Activated naive CD8-positive, alpha-beta T cell treated with anti-CD3 and anti-CD28 coated beads, Interleukin-2, amount 10 ng/mL, durations not matched to agents 7 days and 5 days (primary cell): ENCODE data around the gene WBP2NL. TPM values are rescaled to one million over a fixed set of nuclear protein-coding genes. Genes with fewer than 3 reads are reported as not detected.
A peak's percentile ranks its signal among the peaks of the same experiment; 100 is the strongest.

Experiments
- ATAC-seq: fragments of 150-1000 bp; cut with Tn5 transposase; one replicate; pipeline ENCODE4 v1.10.0; 2021; ENCODE audit warnings: low read depth, moderate library complexity
- POLR2A ChIA-PET: fragments of 350-600 bp; sonication (Branson Sonifier 250); formaldehyde crosslinking; loops from one replicate; lab custom pipeline; 2021; ENCODE audit warnings: antibody characterized with exemption; lab: Charles Lee
- DNase-seq: peaks from one replicate; pipeline ENCODE4 v3.0.0; 2021
- H3K27ac Mint-ChIP-seq: one replicate; pipeline ENCODE4 v1.8.0; 2022; ENCODE audit warnings: mild to moderate bottlenecking, mixed read lengths
- H3K27me3 Mint-ChIP-seq: one replicate; pipeline ENCODE4 v1.8.0; 2022; ENCODE audit warnings: mild to moderate bottlenecking, moderate library complexity, mixed read lengths
- H3K36me3 Mint-ChIP-seq: one replicate; pipeline ENCODE4 v1.8.0; 2021; ENCODE audit warnings: mild to moderate bottlenecking, mixed read lengths
- H3K4me1 Mint-ChIP-seq: one replicate; pipeline ENCODE4 v1.8.0; 2021; ENCODE audit warnings: mixed read lengths
- H3K4me3 Mint-ChIP-seq: one replicate; pipeline ENCODE4 v1.8.0; 2022; ENCODE audit warnings: mild to moderate bottlenecking, moderate library complexity, mixed read lengths
- H3K9me3 Mint-ChIP-seq: one replicate; pipeline ENCODE4 v1.8.0; 2021; ENCODE audit warnings: mixed read lengths
- total RNA-seq, 2 experiments: library from RNA; stranded (reverse); gene quantifications; one replicate each; pipeline ENCODE4 v1.2.3, GENCODE V29; 2021

Gene WBP2NL
- total RNA-seq, 2 experiments from 2014 or later, result 2.4 to 2.6 TPM

GRCh38 chr22:41969110-41969646, 29.4 kb upstream of the WBP2NL start, which contains the start of gene SEPTIN3:
Gene SEPTIN3 (plus strand): TSS chr22:41969443. CDS start chr22:41971493, 2,050 bp downstream.
- no peaks in the 10 kb centered on the region for H3K36me3 Mint-ChIP-seq
- no peak within 1 kb of the TSS for H3K27ac Mint-ChIP-seq
- no peak within 1 kb of the TSS for H3K4me3 Mint-ChIP-seq
- POLR2A ChIA-PET, result no interaction called here
- H3K9me3 Mint-ChIP-seq, result no peaks in the 10 kb centered on the region
- ATAC-seq (no peak), DNase-seq (no peak)
- H3K4me1 Mint-ChIP-seq, result no peaks in the 10 kb centered on the region
- peaks cover 6% of the 10 kb centered on the region for H3K27me3 Mint-ChIP-seq

GRCh38 chr22:41970601-41971000, 28.0 kb upstream of the WBP2NL start:
- Mint-ChIP-seq H3K27ac (no peak overlapping the region), H3K9me3 (no peaks in the 10 kb centered on the region), H3K4me1 (no peaks in the 10 kb centered on the region), H3K4me3 (no peak overlapping the region), H3K36me3 (no peaks in the 10 kb centered on the region), H3K27me3 (peaks cover 18% of the 10 kb centered on the region)
- ATAC-seq, result no peak
- POLR2A ChIA-PET, result no interaction called here
- DNase-seq, result no peak

- no peak overlapping the region for H3K27ac Mint-ChIP-seq
- POLR2A ChIA-PET, result no interaction called here
Observed at GRCh38 chr22:41971431-41971830, 27.2 kb upstream of the WBP2NL start.

GRCh38 chr22:41974691-41975290, 23.8 kb upstream of the WBP2NL start:
- H3K36me3 Mint-ChIP-seq, result no peaks in the 10 kb centered on the region
- no peak overlapping the region for H3K27ac Mint-ChIP-seq
- ATAC-seq (no peak), DNase-seq (no peak)
- peaks cover 4% of the 10 kb centered on the region for H3K4me1 Mint-ChIP-seq
- no peaks in the 10 kb centered on the region for H3K9me3 Mint-ChIP-seq
- H3K27me3 Mint-ChIP-seq, result peaks cover 49% of the 10 kb centered on the region
- no peak overlapping the region for H3K4me3 Mint-ChIP-seq
- POLR2A ChIA-PET, result no interaction called here

More at GRCh38 chr22:41971431-41971830, 27.2 kb upstream of the WBP2NL start:
- no peaks in the 10 kb centered on the region for H3K36me3 Mint-ChIP-seq
- peaks cover 4% of the 10 kb centered on the region for H3K4me1 Mint-ChIP-seq
- H3K4me3 Mint-ChIP-seq, result no peak overlapping the region
- ATAC-seq (no peak), DNase-seq (no peak)
- peaks cover 25% of the 10 kb centered on the region for H3K27me3 Mint-ChIP-seq
- H3K9me3 Mint-ChIP-seq, result no peaks in the 10 kb centered on the region

GRCh38 chr22:41975299-41976069, 23.1 kb upstream of the WBP2NL start:
- Mint-ChIP-seq H3K9me3 (no peaks in the 10 kb centered on the region), H3K4me1 (peaks cover 4% of the 10 kb centered on the region), H3K4me3 (peak overlapping the region; percentile 33), H3K36me3 (no peaks in the 10 kb centered on the region), H3K27ac (no peak overlapping the region), H3K27me3 (peaks cover 49% of the 10 kb centered on the region)
- POLR2A ChIA-PET, result no interaction called here
- ATAC-seq, result no peak
- no peak for DNase-seq

- Mint-ChIP-seq H3K27ac (peak overlapping the region; percentile 26), H3K4me3 (peak overlapping the region; percentile 33), H3K36me3 (no peaks in the 10 kb centered on the region), H3K27me3 (peaks cover 49% of the 10 kb centered on the region), H3K4me1 (peaks cover 4% of the 10 kb centered on the region), H3K9me3 (no peaks in the 10 kb centered on the region)
- DNase-seq, result peak; percentile 67
- POLR2A ChIA-PET, result no interaction called here
- peak; percentile 58 for ATAC-seq
Observed at GRCh38 chr22:41976070-41976901, 22.3 kb upstream of the WBP2NL start.

- no peaks in the 10 kb centered on the region for H3K9me3 Mint-ChIP-seq
- no peaks in the 10 kb centered on the region for H3K36me3 Mint-ChIP-seq
- H3K27ac Mint-ChIP-seq, result no peak overlapping the region
- peaks cover 4% of the 10 kb centered on the region for H3K4me1 Mint-ChIP-seq
- ATAC-seq (no peak), DNase-seq (no peak)
- POLR2A ChIA-PET, result no interaction called here
- H3K27me3 Mint-ChIP-seq, result peaks cover 49% of the 10 kb centered on the region
- H3K4me3 Mint-ChIP-seq, result peak overlapping the region; percentile 22
Observed at GRCh38 chr22:41976961-41977566, 21.5 kb upstream of the WBP2NL start.

GRCh38 chr22:41978732-41979131, 19.9 kb upstream of the WBP2NL start:
- H3K27me3 Mint-ChIP-seq, result peaks cover 47% of the 10 kb centered on the region
- H3K4me3 Mint-ChIP-seq, result no peak overlapping the region
- ATAC-seq (no peak), DNase-seq (no peak)
- H3K9me3 Mint-ChIP-seq, result no peaks in the 10 kb centered on the region
- peaks cover 6% of the 10 kb centered on the region for H3K4me1 Mint-ChIP-seq
- no peak overlapping the region for H3K27ac Mint-ChIP-seq
- POLR2A ChIA-PET, result no interaction called here
- no peaks in the 10 kb centered on the region for H3K36me3 Mint-ChIP-seq

- POLR2A ChIA-PET, result no interaction called here
- no peaks in the 10 kb centered on the region for H3K36me3 Mint-ChIP-seq
- H3K27me3 Mint-ChIP-seq, result peaks cover 39% of the 10 kb centered on the region
- no peak for ATAC-seq
- H3K9me3 Mint-ChIP-seq, result no peaks in the 10 kb centered on the region
- H3K4me1 Mint-ChIP-seq, result peaks cover 6% of the 10 kb centered on the region
- no peak overlapping the region for H3K4me3 Mint-ChIP-seq
- no peak for DNase-seq
- H3K27ac Mint-ChIP-seq, result no peak overlapping the region
Observed at GRCh38 chr22:41979423-41980250, 19.0 kb upstream of the WBP2NL start.

- H3K9me3 Mint-ChIP-seq, result no peaks in the 10 kb centered on the region
- POLR2A ChIA-PET, result interaction anchor here (0.7 kb wide), 1 partner anchor 93 kb away, joined by 3 read pairs; no protein-coding TSS in a partner anchor
Observed at GRCh38 chr22:41982865-41983264, 15.7 kb upstream of the WBP2NL start.

GRCh38 chr22:41983513-41984405, 14.8 kb upstream of the WBP2NL start:
- no peaks in the 10 kb centered on the region for H3K36me3 Mint-ChIP-seq

More at GRCh38 chr22:41982865-41983264, 15.7 kb upstream of the WBP2NL start:
- Mint-ChIP-seq H3K27ac (no peak overlapping the region), H3K4me3 (no peak overlapping the region), H3K27me3 (peaks cover 19% of the 10 kb centered on the region), H3K4me1 (peaks cover 2% of the 10 kb centered on the region), H3K36me3 (no peaks in the 10 kb centered on the region)
- no peak for DNase-seq
- ATAC-seq, result no peak

More at GRCh38 chr22:41983513-41984405, 14.8 kb upstream of the WBP2NL start:
- no peak for DNase-seq
- no peak for ATAC-seq
- Mint-ChIP-seq H3K9me3 (no peaks in the 10 kb centered on the region), H3K27me3 (peaks cover 12% of the 10 kb centered on the region), H3K4me3 (no peak overlapping the region), H3K4me1 (peaks cover 2% of the 10 kb centered on the region), H3K27ac (no peak overlapping the region)
- POLR2A ChIA-PET, result no interaction called here
